Left lung (tissue), 10 donors: ENCODE data around the gene BBIP1. TPM values are rescaled to one million over a fixed set of nuclear protein-coding genes. Genes with fewer than 3 reads are reported as not detected.
"Not testable (repeated sequence)": the region's sequence is repeated elsewhere in the genome, so short reads cannot be mapped to it uniquely, and the experiment has no call there.

ENCODE experiments used
- ATAC-seq: fragments of 200-7000 bp; cut with Tn5 transposase; one replicate; pipeline ENCODE4 v1.9.1; 2020; ENCODE audit warnings: moderate library complexity
- DNase-seq, 4 donors: peaks; one replicate each; pipeline ENCODE4 v3.0.0-alpha.2; 2013 to 2020
- H3K27ac ChIP-seq, 2 donors: fragments of 200-600 bp; sonication (generic) in 1 of 2; one replicate each; pipeline versions ENCODE4 v1.5.0 to v1.8.0; 2020 to 2021
- H3K27me3 ChIP-seq, 2 donors: fragments of 200-600 bp; sonication (generic) in 1 of 2; one replicate each; pipeline versions ENCODE4 v1.5.0 to v1.8.0; 2020 to 2021
- H3K36me3 ChIP-seq, 2 donors: fragments of 200-600 bp; sonication (generic) in 1 of 2; one replicate each; pipeline versions ENCODE4 v1.5.0 to v1.8.0; 2020 to 2021
- H3K4me1 ChIP-seq, 2 donors: fragments of 200-600 bp; one replicate each; pipeline ENCODE4 v1.8.0; 2021
- H3K4me3 ChIP-seq, 2 donors: fragments of 200-600 bp; sonication (generic) in 1 of 2; one replicate each; pipeline versions ENCODE4 v1.5.0 to v1.8.0; 2020 to 2021; ENCODE audit warnings: mild to moderate bottlenecking in 1 of 2
- H3K9me3 ChIP-seq, 2 donors: fragments of 200-600 bp; sonication (generic) in 1 of 2; one replicate each; pipeline versions ENCODE4 v1.5.0 to v1.8.0; 2020 to 2021
- CTCF ChIP-seq, 2 donors: fragments of 200-600 bp; sonication (generic) in 1 of 2; IDR thresholded peaks; one replicate each; pipeline versions ENCODE4 v1.5.0 to v1.8.0; 2021; ENCODE audit warnings: antibody characterized with exemption in 2 of 2
- intact Hi-C, 2 donors: fragments of 100-400 bp; cut with DNase I; formaldehyde crosslinking; loops; one replicate each; pipeline versions ENCODE4 v1.11.2 to v1.14.2; 2022
- polyA plus RNA-seq, 6 donors: library from polyadenylated mRNA; unstranded; fragments of 120-200 nt; gene quantifications; one replicate each; pipeline ENCODE4 v1.2.1, GENCODE V29; 2013; ENCODE audit not compliant: insufficient read length in 6 of 6
- total RNA-seq, 2 donors: library from RNA; stranded (reverse); fragmentation: NEBNext Ultra II Directional; extraction: Animal tissue kit (Norgen Biotek cat#: 25700); gene quantifications; one replicate each; pipeline ENCODE4 v1.2.1, GENCODE V29; 2021
- donor health status: DM: no; HTN: yes; CAD: no.
- donor health status: DM: no; HTN: no; CAD: no.

Gene BBIP1
- total and polyA plus RNA-seq, 8 donors: 22.6 to 62.9 (median 52.2) TPM

- no peak for DNase-seq
- TF ChIP-seq CTCF (IDR thresholded peaks at IDR 0.05): no peak
- intact Hi-C loops: loop anchor here in 1 of 2 donors (10.0 kb wide), 1 partner anchor 63 kb away; no protein-coding TSS in a partner anchor
- no peak overlapping the region for H3K4me3 ChIP-seq
- no peaks in the 10 kb centered on the region for H3K36me3 ChIP-seq
- H3K9me3 ChIP-seq: no peaks in the 10 kb centered on the region
- H3K27me3 ChIP-seq: no peaks in the 10 kb centered on the region
- no peak for ATAC-seq
- peaks cover 24 to 65% of the 10 kb centered on the region in 2 donors for H3K4me1 ChIP-seq
- H3K27ac ChIP-seq: peak overlapping the region; percentile 35 to 96
These were observed 51.0 kb downstream of the BBIP1 start for GRCh38 chr10:110867807-110868465.

GRCh38 chr10:110867011-110867806 lies 51.8 kb downstream of the BBIP1 start:
- not testable (repeated sequence) for H3K4me3 ChIP-seq, DNase-seq, ATAC-seq, H3K27me3 ChIP-seq, H3K9me3 ChIP-seq, H3K36me3 ChIP-seq
- H3K27ac ChIP-seq: peak overlapping the region; percentile 35 to 96
- intact Hi-C loops: loop anchor here in 1 of 2 donors (10.0 kb wide), 1 partner anchor 62 kb away; no protein-coding TSS in a partner anchor
- H3K4me1 ChIP-seq: peaks cover 24 to 73% of the 10 kb centered on the region in 2 donors

GRCh38 chr10:110865809-110866482 lies 53.0 kb downstream of the BBIP1 start:
- no peak overlapping the region for H3K4me3 ChIP-seq
- ATAC-seq (peak; percentile 2), DNase-seq (no peak)
- H3K27ac ChIP-seq: peak overlapping the region; percentile 84 to 96
- H3K4me1 ChIP-seq: peaks cover 21 to 83% of the 10 kb centered on the region in 2 donors
- H3K9me3 ChIP-seq: no peaks in the 10 kb centered on the region
- no peaks in the 10 kb centered on the region for H3K27me3 ChIP-seq
- no peaks in the 10 kb centered on the region for H3K36me3 ChIP-seq
- TF ChIP-seq CTCF (IDR thresholded peaks at IDR 0.05): no peak
- intact Hi-C loops: loop anchor here in 1 of 2 donors (10.0 kb wide), 1 partner anchor 61 kb away; no protein-coding TSS in a partner anchor

- Histone ChIP-seq H3K36me3 (no peaks in the 10 kb centered on the region), H3K9me3 (no peaks in the 10 kb centered on the region), H3K4me3 (no peak overlapping the region), H3K27me3 (no peaks in the 10 kb centered on the region), H3K4me1 (peaks cover 20 to 87% of the 10 kb centered on the region in 2 donors), H3K27ac (peak overlapping the region; percentile 84 to 96)
- TF ChIP-seq CTCF (IDR thresholded peaks at IDR 0.05): no peak
- intact Hi-C loops: loop anchor here in 1 of 2 donors (10.0 kb wide), 1 partner anchor 60 kb away; no protein-coding TSS in a partner anchor
- DNase-seq (no peak), ATAC-seq (peak; percentile 78)
These were observed 53.7 kb downstream of the BBIP1 start for GRCh38 chr10:110865186-110865808.

GRCh38 chr10:110864662-110865140 lies 54.3 kb downstream of the BBIP1 start:
- ATAC-seq: peak; percentile 65
- peaks cover 25 to 93% of the 10 kb centered on the region in 2 donors for H3K4me1 ChIP-seq
- no peaks in the 10 kb centered on the region for H3K36me3 ChIP-seq
- no peak overlapping the region for H3K4me3 ChIP-seq
- peak in 1 of 4 donors; percentile 37 for DNase-seq
- peak overlapping the region; percentile 84 to 96 for H3K27ac ChIP-seq
- no peaks in the 10 kb centered on the region for H3K9me3 ChIP-seq
- intact Hi-C loops: loop anchor here in 1 of 2 donors (10.0 kb wide), 1 partner anchor 60 kb away; no protein-coding TSS in a partner anchor
- H3K27me3 ChIP-seq: no peaks in the 10 kb centered on the region
- no peak for TF ChIP-seq CTCF (IDR thresholded peaks at IDR 0.05)
